ENCODE results near the gene SMAP2.

Gene SMAP2

DNA sequence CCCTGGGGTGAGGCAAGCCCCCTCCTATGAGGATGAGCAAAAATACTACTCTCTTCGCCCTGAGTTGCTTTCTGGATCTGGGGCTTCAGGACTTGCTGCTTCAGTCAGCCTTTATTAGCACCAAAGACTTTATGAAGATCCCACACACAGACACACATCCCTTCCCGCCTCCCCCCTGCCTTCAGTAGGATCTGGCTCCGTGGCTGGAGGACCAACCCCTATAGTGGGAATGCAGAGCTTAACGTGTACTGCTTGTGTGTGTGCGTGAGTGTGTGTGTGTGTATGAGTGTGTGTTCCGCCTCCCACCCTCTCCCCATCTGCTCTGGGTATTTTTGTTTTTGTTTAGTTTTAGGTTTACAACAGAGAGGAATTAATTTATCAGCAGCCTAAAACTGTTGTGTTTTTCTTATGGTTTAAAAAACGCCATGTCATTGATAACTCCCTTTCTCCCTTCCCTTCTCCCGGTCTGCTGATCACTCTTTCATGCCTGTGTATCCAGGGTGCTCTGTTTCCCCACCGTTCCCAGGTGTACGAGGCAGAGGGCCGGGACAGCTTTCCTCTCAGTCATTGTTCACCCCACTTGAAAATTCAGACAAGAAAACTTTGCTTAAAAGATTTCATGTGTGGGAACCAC lies 49.2 kb downstream of the SMAP2 start:
- no peak for DNase-seq

- no peak for DNase-seq
These were observed 49.7 kb downstream of the SMAP2 start for GRCh38 chr1:40423264-40423642.

- DNase-seq: no peak
These were observed 50.6 kb downstream of the SMAP2 start for GRCh38 chr1:40423951-40424618.

DNA sequence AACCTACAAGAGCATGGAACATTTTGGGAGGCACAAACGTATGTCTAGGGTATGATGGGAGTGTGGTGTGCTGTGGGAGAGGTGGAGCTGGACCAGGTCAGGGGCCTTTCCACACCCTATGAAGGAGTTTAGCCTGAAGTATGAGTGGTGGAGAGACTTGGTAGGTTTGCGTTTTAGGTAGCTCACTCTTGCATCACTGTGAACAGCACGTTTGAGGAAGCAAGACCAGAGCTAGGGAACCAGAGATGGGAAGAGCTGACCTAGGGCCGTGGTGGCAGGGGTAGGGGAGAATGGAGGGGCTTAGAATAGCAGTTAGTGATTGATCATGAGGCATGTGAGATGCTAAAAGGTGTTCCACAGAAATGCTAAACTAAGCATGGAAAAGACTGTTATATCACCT lies 51.7 kb downstream of the SMAP2 start:
- DNase-seq: no peak

- DNase-seq: no peak
These were observed 57.9 kb downstream of the SMAP2 start for GRCh38 chr1:40431385-40431784.

DNA sequence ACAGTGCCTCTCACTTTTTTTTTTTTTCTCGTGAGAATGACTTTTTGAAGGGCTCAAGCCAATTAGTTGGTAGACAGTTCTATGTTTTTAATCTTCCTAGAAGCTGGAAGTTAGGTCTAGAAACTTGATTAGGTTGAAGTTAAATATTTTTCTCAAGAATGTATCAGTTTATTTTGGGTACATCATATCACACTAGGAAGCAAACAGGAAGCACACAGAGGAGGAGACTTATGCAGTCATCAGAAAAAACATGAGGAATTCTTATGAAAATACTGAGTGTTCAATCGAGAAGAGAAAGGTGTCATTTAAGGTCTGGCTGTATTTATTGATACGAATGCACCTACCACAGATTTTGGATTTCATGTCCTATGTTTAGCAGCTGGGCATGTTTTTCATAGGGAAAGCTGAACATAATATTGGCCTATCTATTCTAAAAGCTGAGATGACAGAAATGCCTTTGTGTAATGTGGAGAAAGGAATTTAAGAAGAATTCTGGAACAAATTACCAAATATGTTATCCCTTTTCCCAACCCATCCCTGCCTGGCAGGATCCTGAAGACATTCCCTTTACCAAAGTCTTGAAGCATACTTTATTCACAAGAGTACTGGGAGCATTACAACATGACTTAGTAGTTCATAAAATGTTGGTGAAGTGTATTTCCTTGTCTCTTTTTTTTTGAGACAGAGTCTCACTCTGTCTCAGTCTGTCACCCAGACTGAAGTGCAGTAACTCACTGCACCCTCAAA lies 59.3 kb downstream of the SMAP2 start:
- no peak for DNase-seq

- DNase-seq: no peak
These were observed 61.9 kb downstream of the SMAP2 start for GRCh38 chr1:40435471-40435870.

GRCh38 chr1:40435876-40436275 lies 62.3 kb downstream of the SMAP2 start:
- no peak for DNase-seq

DNA sequence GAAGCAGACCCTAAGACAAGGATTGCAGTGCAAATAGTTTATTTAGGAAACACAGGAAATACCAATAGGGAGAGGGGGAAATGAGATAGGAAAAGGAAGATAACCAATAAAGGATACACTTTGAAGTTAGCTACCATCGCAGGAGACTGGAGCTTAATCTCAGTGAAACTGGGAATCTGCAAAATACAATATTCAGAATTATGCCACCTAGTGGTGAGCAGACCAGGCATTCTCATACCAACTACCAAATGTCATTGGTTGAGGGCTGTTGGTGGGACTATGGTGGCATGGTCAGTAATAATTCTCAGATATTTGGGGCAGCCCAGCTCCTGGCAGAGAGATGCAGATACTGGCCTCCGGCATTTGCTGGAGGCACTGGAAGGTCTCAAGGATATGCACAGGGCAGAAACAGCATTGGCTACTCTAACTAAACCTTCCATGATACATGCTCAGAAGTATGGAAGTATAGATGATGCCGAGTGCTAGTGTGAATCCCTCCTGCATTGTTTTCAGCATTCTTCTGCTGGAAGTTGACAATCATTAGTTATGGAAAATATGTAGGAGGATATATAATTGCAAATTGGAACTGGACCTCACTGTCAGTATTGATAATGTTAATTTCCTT lies 65.0 kb downstream of the SMAP2 start:
- DNase-seq: no peak

DNA sequence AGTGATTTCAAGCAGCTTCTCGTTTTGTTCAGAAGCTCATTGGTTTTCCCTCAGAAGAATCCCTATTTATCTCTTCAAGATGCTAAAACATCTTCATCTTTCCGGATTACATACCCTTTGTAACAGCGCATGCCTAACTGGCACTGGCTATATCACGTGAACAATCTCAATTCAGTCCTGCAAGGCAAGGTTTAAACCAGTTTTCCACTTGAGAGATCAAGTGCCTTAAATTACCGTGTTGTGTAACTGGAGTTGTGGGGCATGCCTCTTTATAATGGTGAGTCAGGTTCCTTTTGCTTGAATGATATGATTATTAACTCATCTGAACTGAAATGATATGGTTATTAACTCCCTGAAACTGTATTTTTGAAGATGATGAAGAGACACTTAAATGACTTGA lies 65.7 kb downstream of the SMAP2 start:
- DNase-seq: no peak

GRCh38 chr1:40449684-40450494 lies 76.4 kb downstream of the SMAP2 start, which contains the start of gene ZFP69B:
TSS of gene ZFP69B (plus strand) at chr1:40450476. CDS start at chr1:40450962, 486 bp downstream.
- DNase-seq: peak; percentile 92

DNA sequence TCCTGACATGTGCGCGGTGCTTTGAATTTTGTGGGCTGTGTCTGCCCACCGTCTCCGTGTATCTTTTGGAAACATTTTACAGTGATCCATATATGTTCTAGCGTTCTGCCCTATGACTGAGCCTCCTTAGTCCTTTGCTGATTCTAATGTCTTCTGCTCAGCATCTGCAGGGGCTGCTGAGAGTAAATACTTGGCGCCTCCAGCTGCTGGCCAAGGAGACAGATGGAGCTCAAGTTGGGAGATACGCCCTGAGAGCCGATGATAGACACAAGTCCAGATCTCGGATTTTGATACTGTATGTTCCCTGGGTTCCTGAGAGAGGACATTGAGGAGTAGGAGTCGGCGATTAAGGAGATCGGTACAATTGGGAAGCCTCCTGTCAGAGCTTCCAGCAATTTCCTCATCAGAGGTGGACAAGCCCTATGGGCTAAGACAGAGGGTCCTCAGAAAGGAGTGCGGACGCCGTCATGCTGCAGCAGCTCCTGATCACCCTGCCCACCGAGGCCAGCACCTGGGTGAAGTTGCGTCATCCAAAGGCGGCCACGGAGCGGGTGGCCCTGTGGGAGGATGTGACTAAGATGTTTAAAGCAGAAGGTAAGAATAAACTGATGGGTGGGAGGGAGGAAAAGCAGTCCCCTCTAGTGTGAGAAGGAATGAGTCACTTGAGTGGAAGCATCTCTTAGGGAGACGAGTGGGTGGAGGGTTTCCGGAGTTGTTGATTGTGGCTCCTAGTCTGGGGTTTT lies 77.1 kb downstream of the SMAP2 start:
- peak; percentile 27 for DNase-seq

DNA sequence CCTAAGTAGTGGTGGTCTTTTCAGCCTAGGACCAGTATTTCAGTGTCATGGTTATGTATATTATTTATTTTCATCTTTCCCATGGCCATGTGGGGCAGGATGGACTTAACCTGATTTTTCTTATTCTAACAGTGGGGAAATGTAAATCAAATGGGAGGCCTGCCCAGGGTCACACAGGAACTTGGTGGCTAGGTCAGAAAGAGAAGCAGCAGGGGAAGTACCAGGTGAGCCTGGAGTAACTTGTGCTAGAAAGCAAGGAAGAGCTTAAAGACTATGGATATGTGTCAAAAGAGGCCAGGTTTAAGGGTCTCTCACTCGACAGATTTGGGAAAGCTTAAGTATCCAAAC lies 77.7 kb downstream of the SMAP2 start:
- no peak for DNase-seq

DNA sequence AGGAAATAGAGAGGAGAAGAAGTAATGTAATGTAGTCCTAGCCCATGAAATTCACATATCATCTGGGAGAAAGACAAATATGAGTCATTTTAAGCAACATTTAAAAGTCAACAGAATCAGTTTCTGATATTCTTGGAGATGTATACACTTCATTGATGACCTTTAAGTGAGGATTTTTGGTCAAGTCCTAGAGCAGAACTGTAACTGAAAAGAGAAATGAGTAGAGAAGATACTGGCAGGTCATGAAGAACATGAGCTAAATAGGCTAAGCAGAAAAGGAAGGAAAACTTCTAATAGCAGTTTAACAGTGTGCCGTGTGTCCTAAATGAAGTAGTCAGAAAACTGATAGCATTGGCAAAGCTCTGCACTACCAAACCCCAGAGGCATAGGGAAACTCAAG lies 81.3 kb downstream of the SMAP2 start:
- DNase-seq: no peak

- no peak for DNase-seq
These were observed 89.5 kb downstream of the SMAP2 start for GRCh38 chr1:40462956-40463590.

DNA sequence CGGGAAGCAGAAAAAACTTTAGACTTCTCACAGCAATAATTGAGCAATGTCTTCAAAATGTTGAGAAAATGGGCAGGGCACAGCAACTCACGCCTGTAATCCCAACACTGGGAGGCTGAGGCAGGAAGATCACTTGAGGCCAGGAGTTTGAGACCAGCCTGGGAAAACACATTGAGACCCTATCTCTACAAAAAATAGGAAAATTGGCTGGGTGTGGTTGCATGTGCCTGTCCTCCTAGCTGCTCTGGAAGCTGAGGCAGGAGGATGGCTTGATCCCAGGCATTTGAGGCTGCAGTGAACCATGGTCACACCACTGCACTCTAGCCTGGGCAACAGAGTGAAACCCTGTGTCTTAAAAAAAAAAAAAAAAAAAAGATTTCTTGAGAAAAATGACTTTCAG lies 95.8 kb downstream of the SMAP2 start:
- DNase-seq: no peak

Measured in T1000 (cell line).